Measurements from ENCODE around the gene GPC1. TPM values are rescaled to one million over a fixed set of nuclear protein-coding genes. Genes with fewer than 3 reads are reported as not detected.

The GPC1 gene
- total and polyA plus RNA-seq, 2 of the 13 experiments (the other 11 are each of a cell fraction or from before 2014, with no cell fraction given) = 4.0 to 5.5 TPM

DNA sequence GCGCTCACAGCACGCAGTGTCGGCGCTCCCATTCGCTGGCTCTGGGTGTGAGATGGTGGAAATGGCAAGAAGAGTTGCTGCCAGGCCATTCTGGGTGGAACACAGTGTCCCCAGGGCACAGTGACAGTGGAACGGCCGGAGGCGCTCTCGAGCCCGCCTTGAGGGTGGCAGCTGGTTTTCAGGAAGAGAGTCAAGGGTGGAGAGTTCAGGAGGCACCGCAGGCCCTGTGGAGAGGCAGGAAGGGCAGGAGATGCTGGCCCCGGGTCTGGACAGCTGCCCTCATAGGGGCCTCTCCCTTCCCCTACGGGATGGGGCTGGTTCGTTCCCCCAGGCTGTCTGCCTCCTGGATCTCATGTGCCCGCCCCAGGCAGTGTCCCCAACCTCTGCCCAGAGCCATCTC lies 12.5 kb downstream of the GPC1 start:
- no peaks in the 10 kb centered on the region for H3K36me3 ChIP-seq (replicated peaks in 1 of 2; ENCODE audit: control insufficient read depth in 1 of 2, insufficient read depth in 2 of 2, low read length in 2 of 2)
- POLR2A ChIA-PET = no interaction called here
- H3K4me2 ChIP-seq (ENCODE audit: low read depth, low read length) = no peak overlapping the region
- in situ Hi-C loops (cut with HindIII; ENCODE audit: extremely low pct_ligation_motif_present, low pct_unique_long_range_greater_than_20kb) (no loop called here), intact Hi-C loops (cut with micrococcal nuclease; ENCODE audit: unreplicated experiment) (no loop called here)
- no peaks in the 10 kb centered on the region for H3K79me2 ChIP-seq (ENCODE audit: insufficient read depth, low read length)
- no peaks in the 10 kb centered on the region for H3K9me3 ChIP-seq (ENCODE audit: low read length)
- CTCF ChIA-PET (ENCODE audit: low intra/inter-chr PET ratio, low total read pairs) = no interaction called here
- H3K27me3 ChIP-seq (ENCODE audit: control insufficient read depth in 1 of 2, insufficient read depth in 2 of 2, low read length in 2 of 2) = peaks cover 23 to 56% of the 10 kb centered on the region in 2 experiments; a peak in 4 of 5 replicates
- H4K20me1 ChIP-seq (ENCODE audit: insufficient read depth, low read length) = peaks cover 6% of the 10 kb centered on the region; the same call in 1 of the 2 replicates
- no peak overlapping the region for H2AFZ ChIP-seq (ENCODE audit: low read length)
- WGBS (ENCODE audit: low lambda C conversion rate) = 64% methylated on average over 14 of the region's 15 CpGs
- H3K9ac ChIP-seq (ENCODE audit: insufficient read depth, low read depth, low read length) = no peak overlapping the region
- no TSS peak for BruUV-seq (replicated peaks)
- no peak overlapping the region for H3K4me3 ChIP-seq (replicated peaks in 1 of 3; ENCODE audit: insufficient read depth in 1 of 3, low read depth in 2 of 3, low read length in 3 of 3)
- no peak overlapping the region for H3K27ac ChIP-seq (ENCODE audit: extremely low read length, insufficient read depth, low read length)
- DNase-seq (ENCODE audit: low spot score) (no peak), ATAC-seq (no peak), FAIRE-seq (no peak)
- peaks cover 14% of the 10 kb centered on the region; the same call in 1 of the 2 replicates for H3K4me1 ChIP-seq (ENCODE audit: insufficient read depth, low read length)
- TF ChIP-seq, protein P1, sequence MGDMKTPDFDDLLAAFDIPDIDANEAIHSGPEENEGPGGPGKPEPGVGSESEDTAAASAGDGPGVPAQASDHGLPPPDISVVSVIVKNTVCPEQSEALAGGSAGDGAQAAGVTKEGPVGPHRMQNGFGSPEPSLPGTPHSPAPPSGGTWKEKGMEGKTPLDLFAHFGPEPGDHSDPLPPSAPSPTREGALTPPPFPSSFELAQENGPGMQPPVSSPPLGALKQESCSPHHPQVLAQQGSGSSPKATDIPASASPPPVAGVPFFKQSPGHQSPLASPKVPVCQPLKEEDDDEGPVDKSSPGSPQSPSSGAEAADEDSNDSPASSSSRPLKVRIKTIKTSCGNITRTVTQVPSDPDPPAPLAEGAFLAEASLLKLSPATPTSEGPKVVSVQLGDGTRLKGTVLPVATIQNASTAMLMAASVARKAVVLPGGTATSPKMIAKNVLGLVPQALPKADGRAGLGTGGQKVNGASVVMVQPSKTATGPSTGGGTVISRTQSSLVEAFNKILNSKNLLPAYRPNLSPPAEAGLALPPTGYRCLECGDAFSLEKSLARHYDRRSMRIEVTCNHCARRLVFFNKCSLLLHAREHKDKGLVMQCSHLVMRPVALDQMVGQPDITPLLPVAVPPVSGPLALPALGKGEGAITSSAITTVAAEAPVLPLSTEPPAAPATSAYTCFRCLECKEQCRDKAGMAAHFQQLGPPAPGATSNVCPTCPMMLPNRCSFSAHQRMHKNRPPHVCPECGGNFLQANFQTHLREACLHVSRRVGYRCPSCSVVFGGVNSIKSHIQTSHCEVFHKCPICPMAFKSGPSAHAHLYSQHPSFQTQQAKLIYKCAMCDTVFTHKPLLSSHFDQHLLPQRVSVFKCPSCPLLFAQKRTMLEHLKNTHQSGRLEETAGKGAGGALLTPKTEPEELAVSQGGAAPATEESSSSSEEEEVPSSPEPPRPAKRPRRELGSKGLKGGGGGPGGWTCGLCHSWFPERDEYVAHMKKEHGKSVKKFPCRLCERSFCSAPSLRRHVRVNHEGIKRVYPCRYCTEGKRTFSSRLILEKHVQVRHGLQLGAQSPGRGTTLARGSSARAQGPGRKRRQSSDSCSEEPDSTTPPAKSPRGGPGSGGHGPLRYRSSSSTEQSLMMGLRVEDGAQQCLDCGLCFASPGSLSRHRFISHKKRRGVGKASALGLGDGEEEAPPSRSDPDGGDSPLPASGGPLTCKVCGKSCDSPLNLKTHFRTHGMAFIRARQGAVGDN (CRISPR knock-in tag; IDR thresholded peaks at IDR 0.05) = no peak
- TF ChIP-seq, protein P2, sequence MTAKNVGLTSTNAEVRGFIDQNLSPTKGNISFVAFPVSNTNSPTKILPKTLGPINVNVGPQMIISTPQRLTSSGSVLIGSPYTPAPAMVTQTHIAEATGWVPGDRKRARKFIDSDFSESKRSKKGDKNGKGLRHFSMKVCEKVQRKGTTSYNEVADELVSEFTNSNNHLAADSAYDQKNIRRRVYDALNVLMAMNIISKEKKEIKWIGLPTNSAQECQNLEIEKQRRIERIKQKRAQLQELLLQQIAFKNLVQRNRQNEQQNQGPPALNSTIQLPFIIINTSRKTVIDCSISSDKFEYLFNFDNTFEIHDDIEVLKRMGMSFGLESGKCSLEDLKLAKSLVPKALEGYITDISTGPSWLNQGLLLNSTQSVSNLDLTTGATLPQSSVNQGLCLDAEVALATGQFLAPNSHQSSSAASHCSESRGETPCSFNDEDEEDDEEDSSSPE (CRISPR knock-in tag; IDR thresholded peaks at IDR 0.05) = no peak
- TF ChIP-seq ZNF33A (CRISPR knock-in tag; IDR thresholded peaks at IDR 0.05; ENCODE audit: borderline replicate concordance) (no peak), POGZ (CRISPR knock-in tag; IDR thresholded peaks at IDR 0.05) (no peak), ZNF563 (CRISPR knock-in tag; IDR thresholded peaks at IDR 0.05) (no peak), MLLT10 (CRISPR knock-in tag; IDR thresholded peaks at IDR 0.05) (no peak), ASH2L (IDR thresholded peaks at IDR 0.05; ENCODE audit: insufficient read length, low read depth, low read length) (no peak), ZNF569 (CRISPR knock-in tag; IDR thresholded peaks at IDR 0.05; ENCODE audit: borderline replicate concordance) (no peak), WIZ (CRISPR knock-in tag; IDR thresholded peaks at IDR 0.05) (no peak)
- TF ChIP-seq, protein P3, sequence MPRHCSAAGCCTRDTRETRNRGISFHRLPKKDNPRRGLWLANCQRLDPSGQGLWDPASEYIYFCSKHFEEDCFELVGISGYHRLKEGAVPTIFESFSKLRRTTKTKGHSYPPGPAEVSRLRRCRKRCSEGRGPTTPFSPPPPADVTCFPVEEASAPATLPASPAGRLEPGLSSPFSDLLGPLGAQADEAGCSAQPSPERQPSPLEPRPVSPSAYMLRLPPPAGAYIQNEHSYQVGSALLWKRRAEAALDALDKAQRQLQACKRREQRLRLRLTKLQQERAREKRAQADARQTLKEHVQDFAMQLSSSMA (CRISPR knock-in tag; IDR thresholded peaks at IDR 0.05) = no peak
- TF ChIP-seq, protein P4, sequence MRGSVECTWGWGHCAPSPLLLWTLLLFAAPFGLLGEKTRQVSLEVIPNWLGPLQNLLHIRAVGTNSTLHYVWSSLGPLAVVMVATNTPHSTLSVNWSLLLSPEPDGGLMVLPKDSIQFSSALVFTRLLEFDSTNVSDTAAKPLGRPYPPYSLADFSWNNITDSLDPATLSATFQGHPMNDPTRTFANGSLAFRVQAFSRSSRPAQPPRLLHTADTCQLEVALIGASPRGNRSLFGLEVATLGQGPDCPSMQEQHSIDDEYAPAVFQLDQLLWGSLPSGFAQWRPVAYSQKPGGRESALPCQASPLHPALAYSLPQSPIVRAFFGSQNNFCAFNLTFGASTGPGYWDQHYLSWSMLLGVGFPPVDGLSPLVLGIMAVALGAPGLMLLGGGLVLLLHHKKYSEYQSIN (CRISPR knock-in tag; IDR thresholded peaks at IDR 0.05; ENCODE audit: borderline replicate concordance) = no peak
- TF ChIP-seq, protein P5, sequence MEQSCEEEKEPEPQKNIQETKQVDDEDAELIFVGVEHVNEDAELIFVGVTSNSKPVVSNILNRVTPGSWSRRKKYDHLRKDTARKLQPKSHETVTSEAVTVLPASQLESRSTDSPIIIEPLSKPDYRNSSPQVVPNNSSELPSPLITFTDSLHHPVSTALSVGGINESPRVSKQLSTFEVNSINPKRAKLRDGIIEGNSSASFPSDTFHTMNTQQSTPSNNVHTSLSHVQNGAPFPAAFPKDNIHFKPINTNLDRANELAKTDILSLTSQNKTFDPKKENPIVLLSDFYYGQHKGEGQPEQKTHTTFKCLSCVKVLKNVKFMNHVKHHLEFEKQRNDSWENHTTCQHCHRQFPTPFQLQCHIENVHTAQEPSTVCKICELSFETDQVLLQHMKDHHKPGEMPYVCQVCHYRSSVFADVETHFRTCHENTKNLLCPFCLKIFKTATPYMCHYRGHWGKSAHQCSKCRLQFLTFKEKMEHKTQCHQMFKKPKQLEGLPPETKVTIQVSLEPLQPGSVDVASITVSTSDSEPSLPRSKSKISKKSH (CRISPR knock-in tag; IDR thresholded peaks at IDR 0.05; ENCODE audit: borderline replicate concordance) = no peak
- TF ChIP-seq, protein P6, sequence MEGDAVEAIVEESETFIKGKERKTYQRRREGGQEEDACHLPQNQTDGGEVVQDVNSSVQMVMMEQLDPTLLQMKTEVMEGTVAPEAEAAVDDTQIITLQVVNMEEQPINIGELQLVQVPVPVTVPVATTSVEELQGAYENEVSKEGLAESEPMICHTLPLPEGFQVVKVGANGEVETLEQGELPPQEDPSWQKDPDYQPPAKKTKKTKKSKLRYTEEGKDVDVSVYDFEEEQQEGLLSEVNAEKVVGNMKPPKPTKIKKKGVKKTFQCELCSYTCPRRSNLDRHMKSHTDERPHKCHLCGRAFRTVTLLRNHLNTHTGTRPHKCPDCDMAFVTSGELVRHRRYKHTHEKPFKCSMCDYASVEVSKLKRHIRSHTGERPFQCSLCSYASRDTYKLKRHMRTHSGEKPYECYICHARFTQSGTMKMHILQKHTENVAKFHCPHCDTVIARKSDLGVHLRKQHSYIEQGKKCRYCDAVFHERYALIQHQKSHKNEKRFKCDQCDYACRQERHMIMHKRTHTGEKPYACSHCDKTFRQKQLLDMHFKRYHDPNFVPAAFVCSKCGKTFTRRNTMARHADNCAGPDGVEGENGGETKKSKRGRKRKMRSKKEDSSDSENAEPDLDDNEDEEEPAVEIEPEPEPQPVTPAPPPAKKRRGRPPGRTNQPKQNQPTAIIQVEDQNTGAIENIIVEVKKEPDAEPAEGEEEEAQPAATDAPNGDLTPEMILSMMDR (CRISPR knock-in tag; IDR thresholded peaks at IDR 0.05) = no peak
